ENCODE results near the gene CLUH. TPM values are rescaled to one million over a fixed set of nuclear protein-coding genes. Genes with fewer than 3 reads are reported as not detected.

The CLUH gene
- polyA plus RNA-seq, 1 of the 3 experiments (the other 2 are of a cell fraction) = 32.2 TPM

GRCh38 chr17:2692781-2693135 lies 18.8 kb downstream of the CLUH start:
- no peak overlapping the region for H3K4me3 ChIP-seq (ENCODE audit: low read depth in 2 of 2, low read length in 1 of 2)
- POLR2A ChIA-PET = no interaction called here
- H3K27ac ChIP-seq (ENCODE audit: low read depth in 2 of 2, low read length in 1 of 2) = no peak overlapping the region
- H3K27me3 ChIP-seq (ENCODE audit: insufficient read depth) = no peaks in the 10 kb centered on the region
- TF ChIP-seq FOXM1 (IDR thresholded peaks at IDR 0.05; ENCODE audit: low read depth) (no peak), MEF2A (IDR thresholded peaks at IDR 0.05; ENCODE audit: borderline replicate concordance, low read depth) (no peak), SIN3A (IDR thresholded peaks at IDR 0.05; ENCODE audit: borderline replicate concordance, low read depth, low read length) (no peak), JUND (IDR thresholded peaks at IDR 0.05) (no peak), RXRA (IDR thresholded peaks at IDR 0.05; ENCODE audit: borderline replicate concordance, low read depth) (no peak), EP300 (IDR thresholded peaks at IDR 0.05; ENCODE audit: borderline replicate concordance in 1 of 2, low read depth in 1 of 2, low read length in 1 of 2) (no peak), TCF12 (IDR thresholded peaks at IDR 0.05) (no peak), RFX5 (IDR thresholded peaks at IDR 0.05; ENCODE audit: low read length) (no peak), FOXJ3 (CRISPR knock-in tag; IDR thresholded peaks at IDR 0.05) (no peak), GATA2 (CRISPR knock-in tag; IDR thresholded peaks at IDR 0.05) (no peak)
- no peak overlapping the region for H2AFZ ChIP-seq (ENCODE audit: low read depth)
- H4K20me1 ChIP-seq (ENCODE audit: insufficient read depth) = no peaks in the 10 kb centered on the region
- H3K79me2 ChIP-seq (ENCODE audit: insufficient read depth) = no peaks in the 10 kb centered on the region
- H3K9me3 ChIP-seq = no peaks in the 10 kb centered on the region
- H3F3A ChIP-seq (replicated peaks; ENCODE audit: insufficient read depth) = peaks cover 10% of the 10 kb centered on the region
- H3K36me3 ChIP-seq (replicated peaks in 1 of 2; ENCODE audit: control insufficient read depth in 1 of 2, insufficient read depth in 2 of 2, low read length in 1 of 2) = peaks cover 0 to 37% of the 10 kb centered on the region in 2 experiments
- H3K4me2 ChIP-seq = no peak overlapping the region
- H3K4me1 ChIP-seq (ENCODE audit: control insufficient read depth in 1 of 2, insufficient read depth in 2 of 2, low read depth in 1 of 2, low read length in 1 of 2) = no peaks in the 10 kb centered on the region
- 84% methylated on average over 8 of the region's 14 CpGs for WGBS (ENCODE audit: low lambda C conversion rate)
- H3K9ac ChIP-seq = no peak overlapping the region
- H3K9me2 ChIP-seq = no peaks in the 10 kb centered on the region
- CTCF ChIA-PET = no interaction called here
- peak; percentile 27 for DNase-seq

DNA sequence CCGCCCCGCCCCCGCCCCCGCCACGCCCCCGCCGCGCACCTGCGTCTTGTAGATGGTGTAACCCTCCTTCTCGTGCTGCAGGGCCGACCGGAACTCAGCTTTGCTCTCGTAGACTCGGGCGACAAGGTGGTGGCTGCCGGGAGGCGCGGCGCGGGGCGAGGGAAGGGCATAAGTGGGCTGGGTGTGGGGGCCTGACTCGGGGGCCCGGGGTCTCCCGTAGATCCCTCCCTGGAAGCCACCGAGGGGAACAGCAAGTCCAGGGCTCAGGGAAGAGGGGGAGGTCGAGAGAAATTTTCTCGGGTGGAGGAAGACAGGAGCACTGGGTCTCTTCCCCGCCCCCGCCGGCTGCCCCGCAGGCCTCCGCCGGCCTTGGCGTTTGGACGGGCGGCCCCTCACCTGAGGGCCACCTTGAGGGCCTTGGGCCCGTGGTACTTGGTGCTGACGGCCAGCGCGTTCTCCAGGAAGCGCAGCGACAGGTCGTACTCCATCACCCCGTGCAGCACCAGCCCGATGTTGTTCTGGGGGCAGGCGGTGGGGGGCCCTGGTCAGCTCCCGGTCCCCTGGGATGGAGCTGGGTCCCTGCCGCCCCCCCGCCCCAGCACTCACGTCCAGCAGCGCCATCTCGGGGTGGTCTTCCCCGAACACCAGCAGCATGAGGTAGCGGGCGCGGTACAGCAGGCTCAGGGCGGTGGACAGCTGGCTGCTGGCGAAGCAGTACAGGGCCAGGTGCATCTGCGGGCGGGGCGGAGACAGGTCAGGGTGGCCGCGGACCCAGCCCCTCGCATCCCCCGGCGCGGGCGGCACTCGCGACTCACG lies 19.4 kb downstream of the CLUH start:
- WGBS (ENCODE audit: low lambda C conversion rate) = 96% methylated on average over 45 of the region's 71 CpGs

More for the DNA sequence above, 19.4 kb downstream of the CLUH start:
- H3K27me3 ChIP-seq (ENCODE audit: insufficient read depth) = no peaks in the 10 kb centered on the region
- H3F3A ChIP-seq (replicated peaks; ENCODE audit: insufficient read depth) = peaks cover 16% of the 10 kb centered on the region
- H3K9me3 ChIP-seq = no peaks in the 10 kb centered on the region
- H3K79me2 ChIP-seq (ENCODE audit: insufficient read depth) = no peaks in the 10 kb centered on the region
- H4K20me1 ChIP-seq (ENCODE audit: insufficient read depth) = no peaks in the 10 kb centered on the region
- peak; percentile 34 for DNase-seq
- H3K9me2 ChIP-seq = no peaks in the 10 kb centered on the region
- peaks cover 0 to 34% of the 10 kb centered on the region in 2 experiments for H3K36me3 ChIP-seq (replicated peaks in 1 of 2; ENCODE audit: control insufficient read depth in 1 of 2, insufficient read depth in 2 of 2, low read length in 1 of 2)
- H2AFZ ChIP-seq (ENCODE audit: low read depth) = no peak overlapping the region
- no peaks in the 10 kb centered on the region for H3K4me1 ChIP-seq (ENCODE audit: control insufficient read depth in 1 of 2, insufficient read depth in 2 of 2, low read depth in 1 of 2, low read length in 1 of 2)
- no peak overlapping the region for H3K4me2 ChIP-seq
- no peak for TF ChIP-seq POLR2AphosphoS5 (IDR thresholded peaks at IDR 0.05; ENCODE audit: low read depth, low read length)
- TF ChIP-seq ELF1 (IDR thresholded peaks at IDR 0.05) = no peak
- no peak for TF ChIP-seq EP300 (IDR thresholded peaks at IDR 0.05; ENCODE audit: borderline replicate concordance in 1 of 2, low read depth in 1 of 2, low read length in 1 of 2)
- TF ChIP-seq TEAD4 (IDR thresholded peaks at IDR 0.05; ENCODE audit: borderline replicate concordance, insufficient read depth) = no peak
- TF ChIP-seq IRF3 (IDR thresholded peaks at IDR 0.05; ENCODE audit: low read depth, low read length) = no peak
- no peak for TF ChIP-seq MXI1 (IDR thresholded peaks at IDR 0.05; ENCODE audit: low read depth, low read length)
- TF ChIP-seq RCOR1 (IDR thresholded peaks at IDR 0.05; ENCODE audit: low read length) = no peak
- no peak for TF ChIP-seq TAF1 (IDR thresholded peaks at IDR 0.05; ENCODE audit: borderline replicate concordance, low read depth, low read length)
- no peak for TF ChIP-seq EZH2phosphoT487 (IDR thresholded peaks at IDR 0.05; ENCODE audit: borderline replicate concordance, low read depth)
- no peak for TF ChIP-seq MAX (IDR thresholded peaks at IDR 0.05; ENCODE audit: low read depth)
- TF ChIP-seq, protein P1, sequence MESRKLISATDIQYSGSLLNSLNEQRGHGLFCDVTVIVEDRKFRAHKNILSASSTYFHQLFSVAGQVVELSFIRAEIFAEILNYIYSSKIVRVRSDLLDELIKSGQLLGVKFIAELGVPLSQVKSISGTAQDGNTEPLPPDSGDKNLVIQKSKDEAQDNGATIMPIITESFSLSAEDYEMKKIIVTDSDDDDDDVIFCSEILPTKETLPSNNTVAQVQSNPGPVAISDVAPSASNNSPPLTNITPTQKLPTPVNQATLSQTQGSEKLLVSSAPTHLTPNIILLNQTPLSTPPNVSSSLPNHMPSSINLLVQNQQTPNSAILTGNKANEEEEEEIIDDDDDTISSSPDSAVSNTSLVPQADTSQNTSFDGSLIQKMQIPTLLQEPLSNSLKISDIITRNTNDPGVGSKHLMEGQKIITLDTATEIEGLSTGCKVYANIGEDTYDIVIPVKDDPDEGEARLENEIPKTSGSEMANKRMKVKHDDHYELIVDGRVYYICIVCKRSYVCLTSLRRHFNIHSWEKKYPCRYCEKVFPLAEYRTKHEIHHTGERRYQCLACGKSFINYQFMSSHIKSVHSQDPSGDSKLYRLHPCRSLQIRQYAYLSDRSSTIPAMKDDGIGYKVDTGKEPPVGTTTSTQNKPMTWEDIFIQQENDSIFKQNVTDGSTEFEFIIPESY (IDR thresholded peaks at IDR 0.05; ENCODE audit: borderline replicate concordance, low read depth) = no peak
- no peak for TF ChIP-seq FOXM1 (IDR thresholded peaks at IDR 0.05; ENCODE audit: low read depth)
- H3K4me3 ChIP-seq (ENCODE audit: low read depth in 2 of 2, low read length in 1 of 2) = no peak overlapping the region
- CTCF ChIA-PET = no interaction called here
- POLR2A ChIA-PET = no interaction called here
- H3K27ac ChIP-seq (ENCODE audit: low read depth in 2 of 2, low read length in 1 of 2) = no peak overlapping the region
- no peak overlapping the region for H3K9ac ChIP-seq

All from SK-N-SH (cell line).